Activated T-helper 1 cell treated with Interleukin-2 at 50 U/mL for 16 hours (primary cell): ENCODE data around the gene DSCAM.

Source experiments
- DNase-seq: peaks from one replicate; pipeline ENCODE4 v3.0.0-alpha.2; 2020; ENCODE audit warnings: low read depth

DSCAM gene

GRCh38 chr21:40647706-40648105 is 199.3 kb downstream of the DSCAM start:
- no peak for DNase-seq

- DNase-seq, result no peak
Measured at GRCh38 chr21:40646651-40647050, 200.3 kb downstream of the DSCAM start.

- DNase-seq, result no peak
Measured at GRCh38 chr21:40641042-40641441, 205.9 kb downstream of the DSCAM start.

- DNase-seq, result no peak
Measured at GRCh38 chr21:40640266-40640789, 206.6 kb downstream of the DSCAM start.

- DNase-seq, result no peak
Measured at GRCh38 chr21:40639616-40640194, 207.3 kb downstream of the DSCAM start.

- no peak for DNase-seq
Measured at GRCh38 chr21:40638466-40639251, 208.3 kb downstream of the DSCAM start.

GRCh38 chr21:40636026-40636425 is 210.9 kb downstream of the DSCAM start:
- DNase-seq, result no peak

- no peak for DNase-seq
Measured at GRCh38 chr21:40635391-40635790, 211.6 kb downstream of the DSCAM start.

- DNase-seq, result no peak
Measured at GRCh38 chr21:40634141-40634540, 212.8 kb downstream of the DSCAM start.

GRCh38 chr21:40633048-40633447 is 213.9 kb downstream of the DSCAM start:
- DNase-seq, result no peak

GRCh38 chr21:40631211-40631610 is 215.7 kb downstream of the DSCAM start:
- no peak for DNase-seq

- DNase-seq, result no peak
Measured at GRCh38 chr21:40625991-40626390, 221.0 kb downstream of the DSCAM start.

- no peak for DNase-seq
Measured at GRCh38 chr21:40623528-40623927, 223.4 kb downstream of the DSCAM start.

GRCh38 chr21:40622531-40622930 is 224.4 kb downstream of the DSCAM start:
- DNase-seq, result no peak

GRCh38 chr21:40620386-40621145 is 226.4 kb downstream of the DSCAM start:
- DNase-seq, result no peak

- no peak for DNase-seq
Measured at GRCh38 chr21:40618191-40618973, 228.6 kb downstream of the DSCAM start.

- DNase-seq, result no peak
Measured at GRCh38 chr21:40616377-40616704, 230.6 kb downstream of the DSCAM start.

GRCh38 chr21:40615505-40616376 is 231.2 kb downstream of the DSCAM start:
- DNase-seq, result no peak

GRCh38 chr21:40613546-40614030 is 233.4 kb downstream of the DSCAM start:
- no peak for DNase-seq

- DNase-seq, result no peak
Measured at GRCh38 chr21:40610345-40610744, 236.6 kb downstream of the DSCAM start.

- no peak for DNase-seq
Measured at GRCh38 chr21:40606341-40606740, 240.6 kb downstream of the DSCAM start.
